B cell (primary cell): ENCODE data around the gene NRG2.

Experiments used
- EZH2 ChIP-seq: IDR thresholded peaks from 2 replicates; pipeline ENCODE4 v1.6.1; 2012; ENCODE audit warnings: borderline replicate concordance, low read depth, mild to moderate bottlenecking, moderate library complexity, low read length; ENCODE audit not compliant: insufficient read depth, poor library complexity, severe bottlenecking
- TF ChIP-seq, protein P1 (sequence below): fragments of 200-600 bp; IDR thresholded peaks from one replicate; pipeline ENCODE4 v1.8.0; 2022; ENCODE audit warnings: antibody characterized with exemption, mild to moderate bottlenecking

GRCh38 chr5:139875957-139876356, 167.1 kb downstream of the NRG2 start:
- TF ChIP-seq, protein P1, sequence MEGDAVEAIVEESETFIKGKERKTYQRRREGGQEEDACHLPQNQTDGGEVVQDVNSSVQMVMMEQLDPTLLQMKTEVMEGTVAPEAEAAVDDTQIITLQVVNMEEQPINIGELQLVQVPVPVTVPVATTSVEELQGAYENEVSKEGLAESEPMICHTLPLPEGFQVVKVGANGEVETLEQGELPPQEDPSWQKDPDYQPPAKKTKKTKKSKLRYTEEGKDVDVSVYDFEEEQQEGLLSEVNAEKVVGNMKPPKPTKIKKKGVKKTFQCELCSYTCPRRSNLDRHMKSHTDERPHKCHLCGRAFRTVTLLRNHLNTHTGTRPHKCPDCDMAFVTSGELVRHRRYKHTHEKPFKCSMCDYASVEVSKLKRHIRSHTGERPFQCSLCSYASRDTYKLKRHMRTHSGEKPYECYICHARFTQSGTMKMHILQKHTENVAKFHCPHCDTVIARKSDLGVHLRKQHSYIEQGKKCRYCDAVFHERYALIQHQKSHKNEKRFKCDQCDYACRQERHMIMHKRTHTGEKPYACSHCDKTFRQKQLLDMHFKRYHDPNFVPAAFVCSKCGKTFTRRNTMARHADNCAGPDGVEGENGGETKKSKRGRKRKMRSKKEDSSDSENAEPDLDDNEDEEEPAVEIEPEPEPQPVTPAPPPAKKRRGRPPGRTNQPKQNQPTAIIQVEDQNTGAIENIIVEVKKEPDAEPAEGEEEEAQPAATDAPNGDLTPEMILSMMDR: no peak
- TF ChIP-seq EZH2: no peak
